Transverse colon (tissue), 4 donors: ENCODE data around the gene FBF1. TPM values are rescaled to one million over a fixed set of nuclear protein-coding genes. Genes with fewer than 3 reads are reported as not detected.

Experiments used
- DNase-seq: peaks from one replicate; pipeline ENCODE4 v3.0.0-alpha.2; 2019
- H3K27ac ChIP-seq, 4 donors: fragments of 200-600 bp; sonication (generic); 2 replicates each; pipeline ENCODE4 v1.5.1; 2016 to 2018; ENCODE audit warnings: inconsistent platforms in 4 of 4
- H3K27me3 ChIP-seq: fragments of 200-600 bp; sonication (generic); 2 replicates; pipeline ENCODE4 v1.5.1; 2017; ENCODE audit warnings: inconsistent platforms
- H3K36me3 ChIP-seq, 4 donors: fragments of 200-600 bp; sonication (generic); 2 replicates each; pipeline ENCODE4 v1.5.1; 2017 to 2019; ENCODE audit warnings: inconsistent platforms in 4 of 4
- H3K4me1 ChIP-seq, 4 donors: fragments of 200-600 bp; sonication (generic); 2 replicates each; pipeline ENCODE4 v1.5.1; 2017 to 2020; ENCODE audit warnings: inconsistent platforms in 4 of 4
- H3K4me3 ChIP-seq, 4 donors: fragments of 200-600 bp; sonication (generic); 1 replicate in 1 of 4; 2 replicates in 3 of 4; pipeline versions ENCODE4 v1.5.1 to v1.6.1; 2017 to 2019; ENCODE audit warnings: inconsistent platforms in 4 of 4
- H3K9me3 ChIP-seq, 2 donors: fragments of 200-600 bp; sonication (generic); 2 replicates each; pipeline ENCODE4 v1.5.1; 2017 to 2019; ENCODE audit warnings: inconsistent platforms in 2 of 2
- CTCF ChIP-seq, 5 experiments: fragments of 200-600 bp in 3 of 5; fragments of 450-650 bp in 2 of 5; sonication (generic) in 3 of 5; IDR thresholded peaks; 1 replicate in 2 of 5; 2 replicates in 3 of 5; pipeline ENCODE4 v1.5.1; 2016 to 2017; ENCODE audit warnings: antibody characterized with exemption in 5 of 5, inconsistent platforms in 3 of 5, mild to moderate bottlenecking in 2 of 5, moderate library complexity in 1 of 5
- EP300 ChIP-seq: sonication (generic); formaldehyde crosslinking; IDR thresholded peaks from one replicate; pipeline ENCODE4 v1.6.1; 2017; ENCODE audit warnings: antibody characterized with exemption, low read depth
- POLR2A ChIP-seq: fragments of 450-650 bp; IDR thresholded peaks from one replicate; pipeline ENCODE4 v1.6.1; 2016; ENCODE audit warnings: antibody characterized with exemption, mild to moderate bottlenecking, moderate library complexity
- POLR2AphosphoS5 ChIP-seq, 3 donors: sonication (generic); formaldehyde crosslinking; IDR thresholded peaks; one replicate each; pipeline ENCODE4 v1.6.1; 2016; ENCODE audit warnings: antibody characterized with exemption in 3 of 3
- WGBS, 2 donors: methylation state at CpG; one replicate each; pipeline ENCODE4 v1.1.5; 2018; ENCODE audit warnings: low coverage in 1 of 2; 5-methylcytosine and 5-hydroxymethylcytosine counted together
- in situ Hi-C, 4 donors: fragments of 200-750 bp; cut with MboI; loops; one replicate each; pipeline versions ENCODE4 v1.15.0 to v1.15.1; 2017; ENCODE audit warnings: low sequenced_read_pairs in 3 of 4, low pct_ligation_motif_present in 1 of 4, low pct_unique_long_range_greater_than_20kb in 1 of 4
- intact Hi-C: fragments of 100-400 bp; cut with DNase I; formaldehyde crosslinking; loops from one replicate; pipeline ENCODE4 v1.15.1; 2023; ENCODE audit warnings: low total_unique reads
- total RNA-seq, 4 donors: library from RNA; depleted of rRNA; stranded (reverse); fragments of >200 nt; gene quantifications; one replicate each; pipeline ENCODE4 v1.1.0, GENCODE V29; 2016

Gene FBF1
- total RNA-seq, 4 donors from 2014 or later, result 2.9 to 29.9 (median 7.9) TPM

- no peaks in the 10 kb centered on the region for H3K9me3 ChIP-seq
- DNase-seq, result peak; percentile 46
- in situ Hi-C loops, result loop anchor here in 1 of 4 donors (25.0 kb wide), 1 partner anchor 264 kb away; no protein-coding TSS in a partner anchor
- no peak overlapping the region for H3K4me3 ChIP-seq
- TF ChIP-seq EP300 (no peak), CTCF (IDR thresholded peaks at IDR 0.05) (no peak), POLR2A (no peak), POLR2AphosphoS5 (IDR thresholded peaks at IDR 0.05) (no peak)
- peaks cover 0 to 5% (median 1%) of the 10 kb centered on the region in 4 donors for H3K4me1 ChIP-seq
- H3K36me3 ChIP-seq, result no peaks in the 10 kb centered on the region
- H3K27ac ChIP-seq, result no peak overlapping the region
- intact Hi-C loops, result no loop called here
- 83% methylated on average over 19 of the region's 19 CpGs; no CpG with 5 or more reads in 1 of the 2 donors for WGBS, 2 donors
- no peaks in the 10 kb centered on the region for H3K27me3 ChIP-seq
Measured at GRCh38 chr17:75922963-75923874, 17.6 kb downstream of the FBF1 start.

GRCh38 chr17:75922173-75922961, 18.5 kb downstream of the FBF1 start:
- no peak overlapping the region for H3K27ac ChIP-seq
- DNase-seq, result no peak
- no peaks in the 10 kb centered on the region for H3K36me3 ChIP-seq
- TF ChIP-seq EP300 (no peak), POLR2A (no peak), POLR2AphosphoS5 (IDR thresholded peaks at IDR 0.05) (no peak), CTCF (IDR thresholded peaks at IDR 0.05) (no peak)
- intact Hi-C loops (no loop called here), in situ Hi-C loops (loop anchor here in 1 of 4 donors (25.0 kb wide), 1 partner anchor 265 kb away; no protein-coding TSS in a partner anchor)
- H3K4me1 ChIP-seq, result peaks cover 0 to 5% (median 1%) of the 10 kb centered on the region in 4 donors
- H3K4me3 ChIP-seq, result no peak overlapping the region
- no peaks in the 10 kb centered on the region for H3K9me3 ChIP-seq
- WGBS, 2 donors, result 80 to 92% methylated on average over 1 to 18 of the region's 18 CpGs
- no peaks in the 10 kb centered on the region for H3K27me3 ChIP-seq

- intact Hi-C loops, result no loop called here
- no peaks in the 10 kb centered on the region for H3K36me3 ChIP-seq
- WGBS, 2 donors, result 95% methylated on average over 8 of the region's 15 CpGs; no CpG with 5 or more reads in 1 of the 2 donors
Measured at GRCh38 chr17:75921596-75921995, 19.2 kb downstream of the FBF1 start.

More at GRCh38 chr17:75921596-75921995, 19.2 kb downstream of the FBF1 start:
- H3K4me3 ChIP-seq, result no peak overlapping the region
- peaks cover 0 to 5% (median 1%) of the 10 kb centered on the region in 4 donors for H3K4me1 ChIP-seq
- TF ChIP-seq POLR2AphosphoS5 (IDR thresholded peaks at IDR 0.05), result no peak
- no peak for TF ChIP-seq POLR2A
- TF ChIP-seq CTCF (IDR thresholded peaks at IDR 0.05), result no peak
- TF ChIP-seq EP300, result no peak
- H3K27me3 ChIP-seq, result no peaks in the 10 kb centered on the region
- no peak overlapping the region for H3K27ac ChIP-seq
- H3K9me3 ChIP-seq, result no peaks in the 10 kb centered on the region
- DNase-seq, result no peak
- in situ Hi-C loops, result loop anchor here in 1 of 4 donors (25.0 kb wide), 1 partner anchor 266 kb away; no protein-coding TSS in a partner anchor
